Measurements from ENCODE around the gene AMFR.
"Not testable (repeated sequence)": the region's sequence is repeated elsewhere in the genome, so short reads cannot be mapped to it uniquely, and the experiment has no call there.

Gene AMFR

DNA sequence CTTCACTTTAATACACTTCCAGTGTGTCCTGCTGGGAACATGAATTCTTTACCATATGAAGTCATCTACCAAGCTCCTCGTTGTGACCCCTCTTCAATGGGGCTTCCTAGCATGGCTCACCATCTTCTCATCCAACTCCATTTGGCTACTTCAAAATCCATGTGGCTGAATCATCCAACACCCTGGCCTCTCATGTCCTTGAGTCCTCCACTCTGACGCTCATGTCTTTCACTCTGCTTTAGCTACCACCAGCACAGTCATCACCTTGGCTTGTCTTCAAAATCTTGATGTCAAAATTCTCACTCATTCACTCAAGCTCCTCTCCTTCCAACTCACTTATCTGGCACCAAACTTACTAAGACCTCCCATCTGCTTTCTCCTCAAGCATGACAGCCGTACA lies 35.8 kb downstream of the AMFR start:
- DNase-seq (ENCODE audit: low read depth in 1 of 2, low spot score in 1 of 2) = no peak

DNA sequence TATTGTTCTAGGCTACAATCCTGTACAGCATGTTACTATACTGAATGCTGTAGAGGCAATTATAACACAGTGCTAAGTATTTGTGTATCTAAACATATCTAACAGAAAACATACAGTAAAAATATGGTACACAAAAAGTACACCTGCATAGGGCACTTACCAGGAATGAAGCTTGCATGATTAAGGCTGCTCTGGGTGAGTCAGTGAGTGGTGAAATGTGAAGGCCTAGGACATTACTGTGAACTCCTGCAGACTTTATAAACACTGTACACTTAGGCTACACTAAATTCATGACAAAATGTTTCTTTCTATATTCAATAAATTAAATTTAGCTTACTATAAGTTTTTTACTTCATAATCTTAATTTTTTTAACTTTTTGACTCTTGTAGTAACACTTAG lies 37.1 kb downstream of the AMFR start:
- no peak for DNase-seq (ENCODE audit: low read depth in 1 of 2, low spot score in 1 of 2)

DNA sequence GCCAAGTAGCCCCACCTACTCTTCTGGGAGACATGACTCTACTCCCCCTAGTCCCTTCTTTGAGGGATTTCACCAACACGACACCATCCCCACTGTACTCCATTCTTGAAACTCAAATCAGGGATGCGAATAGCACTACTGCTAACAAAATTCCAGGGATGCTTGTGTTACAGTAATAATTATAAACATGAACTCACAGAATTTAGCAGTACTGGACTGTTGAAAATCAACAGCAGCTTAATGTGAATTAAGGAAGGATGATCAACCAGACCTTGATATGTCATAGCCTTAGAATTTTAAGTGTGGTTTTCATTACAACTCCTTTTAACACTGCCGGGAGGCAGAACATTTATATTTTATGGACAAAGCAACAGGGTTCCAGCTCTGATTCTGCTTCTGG lies 37.9 kb downstream of the AMFR start:
- no peak for DNase-seq (ENCODE audit: low read depth in 1 of 2, low spot score in 1 of 2)

DNA sequence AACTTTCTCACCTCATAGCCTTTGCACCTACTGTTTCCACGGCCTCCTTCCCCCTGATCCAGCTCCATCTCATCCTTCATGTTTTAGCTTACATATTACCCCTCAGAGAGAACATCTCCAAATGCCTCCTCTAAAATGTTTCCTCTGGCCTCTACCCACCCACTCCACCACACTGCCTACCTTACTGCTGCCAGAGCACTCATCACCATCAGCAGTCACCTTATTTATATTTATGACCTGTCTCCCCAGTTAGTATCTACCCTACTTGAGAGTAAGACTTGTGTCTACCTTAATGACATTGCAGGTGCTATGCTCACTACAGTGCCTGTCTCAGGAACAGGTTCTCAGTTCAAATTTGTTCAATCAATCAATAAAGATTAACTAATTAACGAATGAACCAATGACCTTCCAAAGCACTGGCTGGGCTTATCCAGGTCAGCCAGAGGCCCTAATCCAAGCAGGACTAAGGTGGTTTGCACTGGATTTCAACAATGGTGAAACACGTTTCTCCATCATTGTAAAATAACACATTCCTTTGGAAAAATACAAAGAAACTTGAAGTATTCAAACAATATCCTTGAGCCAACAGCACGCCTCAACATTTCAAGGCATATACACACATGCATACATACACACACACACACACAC lies 41.1 kb downstream of the AMFR start:
- DNase-seq (ENCODE audit: low read depth in 1 of 2, low spot score in 1 of 2) = no peak

DNA sequence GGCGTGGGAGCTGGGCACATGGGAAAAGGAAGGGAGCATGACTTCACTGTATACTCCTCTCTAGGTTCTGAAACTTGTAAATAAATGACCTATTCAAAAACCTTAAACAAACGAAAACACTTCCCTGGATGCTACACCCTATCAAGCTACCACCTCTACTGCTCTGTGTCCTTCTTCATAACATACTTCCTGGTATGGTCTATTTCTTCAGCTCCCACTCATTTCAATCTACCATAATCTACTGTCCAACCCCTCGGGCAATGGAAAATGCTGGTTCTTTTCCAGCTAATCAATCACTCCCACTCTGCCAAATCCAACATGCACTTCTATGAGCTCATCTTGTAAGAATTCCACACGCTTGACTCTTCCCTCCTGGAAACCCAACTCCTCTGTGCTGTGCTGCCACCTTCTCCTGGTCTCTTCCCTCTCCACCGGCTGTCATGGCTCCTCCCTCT lies 42.4 kb downstream of the AMFR start:
- DNase-seq (ENCODE audit: low read depth in 1 of 2, low spot score in 1 of 2) = no peak

DNA sequence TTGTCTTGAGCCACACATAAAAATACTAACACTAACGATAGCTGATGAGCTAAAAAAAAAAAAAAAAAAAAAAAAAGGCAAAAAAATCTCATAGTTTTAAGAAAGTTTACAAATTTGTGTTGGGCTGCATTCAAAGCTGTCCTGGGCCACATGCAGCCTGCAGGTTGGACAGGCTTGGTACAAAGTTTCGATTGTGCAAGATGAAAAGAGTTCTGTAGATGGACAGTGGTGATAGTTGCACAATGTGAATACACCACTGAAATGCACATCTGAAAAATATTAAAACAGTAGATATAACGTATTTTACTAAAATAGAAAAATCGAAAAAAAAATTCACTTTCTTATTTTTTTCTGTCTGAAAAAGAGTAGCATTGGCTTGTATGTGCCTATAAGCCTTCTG lies 42.9 kb downstream of the AMFR start:
- no peak for DNase-seq (ENCODE audit: low read depth in 1 of 2, low spot score in 1 of 2)

DNA sequence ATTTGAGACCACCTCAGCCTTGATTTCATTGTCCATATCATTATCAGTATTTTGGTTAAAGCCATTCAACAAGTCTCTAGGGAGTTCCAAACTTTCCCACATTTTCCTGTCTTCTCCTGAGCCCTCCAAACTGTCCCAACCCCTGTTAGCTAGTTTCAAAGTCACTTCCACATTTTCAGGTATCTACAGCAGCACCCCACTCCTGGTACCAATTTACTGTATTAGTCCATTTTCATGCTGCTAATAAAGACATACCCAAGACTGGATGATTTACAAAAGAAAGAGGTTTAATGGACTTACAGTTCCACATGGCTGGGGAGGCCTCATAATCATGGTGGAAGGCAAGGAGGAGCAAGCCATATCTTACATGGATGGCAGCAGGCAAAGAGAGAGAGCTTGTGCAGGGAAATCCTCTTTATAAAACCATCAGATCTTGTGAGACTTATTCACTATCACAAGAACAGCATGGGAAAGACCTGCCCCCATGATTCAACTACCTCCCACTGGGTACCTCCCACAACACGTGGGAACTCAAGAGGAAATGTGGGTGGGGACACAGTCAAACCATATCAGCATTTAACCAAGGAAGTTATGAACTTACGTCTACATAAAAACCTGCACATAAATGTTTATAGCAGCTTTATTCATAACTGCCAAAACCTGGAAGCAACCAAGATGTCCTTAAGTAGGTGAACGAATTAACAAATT lies 44.4 kb downstream of the AMFR start:
- not testable (repeated sequence) for DNase-seq (ENCODE audit: low read depth in 1 of 2, low spot score in 1 of 2)

DNA sequence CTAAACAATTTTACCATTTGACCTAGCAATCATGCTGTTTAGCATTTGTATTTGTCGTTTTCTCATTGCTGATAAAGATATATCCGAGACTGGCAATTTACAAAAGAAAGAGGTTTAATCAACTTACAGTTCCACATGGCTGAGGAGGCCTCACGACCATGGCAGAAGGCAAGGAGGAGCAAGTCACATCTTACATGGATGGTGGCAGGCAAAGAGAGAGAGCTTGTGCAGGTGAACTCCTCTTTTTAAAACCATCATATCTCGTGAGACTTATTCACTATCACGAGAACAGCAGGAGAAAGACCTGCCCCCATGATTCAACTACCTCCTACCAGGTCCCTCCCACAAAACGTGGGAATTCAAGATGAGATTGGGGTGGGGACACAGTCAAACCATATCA lies 46.3 kb downstream of the AMFR start:
- DNase-seq (ENCODE audit: low read depth in 1 of 2, low spot score in 1 of 2) = not testable (repeated sequence)

DNA sequence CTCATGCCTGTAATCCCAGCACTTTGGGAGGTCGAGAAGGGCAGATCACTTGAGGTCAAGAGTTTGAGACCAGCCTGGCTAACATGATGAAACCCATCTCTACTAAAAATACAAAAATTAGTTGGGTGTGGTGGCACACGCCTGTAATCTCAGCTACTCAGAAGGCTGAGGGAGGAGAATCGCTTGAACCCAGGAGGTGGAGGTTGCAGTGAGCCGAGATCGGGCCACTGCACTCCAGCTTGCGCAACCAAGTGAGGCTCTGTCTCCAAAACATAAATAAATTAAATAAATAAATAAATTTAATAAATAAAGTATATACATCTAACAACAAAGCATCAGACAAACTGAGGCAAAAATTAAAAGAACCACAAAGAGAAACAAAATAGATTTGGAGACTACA lies 49.6 kb downstream of the AMFR start:
- not testable (repeated sequence) for DNase-seq (ENCODE audit: low read depth in 1 of 2, low spot score in 1 of 2)

DNA sequence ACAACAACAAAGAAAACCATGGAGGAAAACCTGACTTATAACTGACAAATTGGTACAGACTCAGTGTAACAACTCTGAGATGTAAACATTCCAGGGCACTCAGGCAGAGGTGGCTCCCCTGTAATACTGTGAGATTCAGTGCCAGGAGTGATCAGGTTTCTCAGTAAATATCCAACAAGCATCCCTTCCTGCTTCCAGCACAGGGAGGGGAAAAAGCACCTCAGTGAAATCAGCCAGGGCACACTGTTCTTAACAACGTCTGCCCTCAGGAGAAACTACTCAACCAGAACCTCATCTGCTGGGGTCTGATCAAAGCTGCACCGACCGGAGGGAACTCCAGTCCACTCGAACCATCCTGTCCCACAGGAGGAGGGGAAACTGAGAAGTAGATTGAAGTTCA lies 52.3 kb downstream of the AMFR start:
- DNase-seq (ENCODE audit: low read depth in 1 of 2, low spot score in 1 of 2) = no peak

DNA sequence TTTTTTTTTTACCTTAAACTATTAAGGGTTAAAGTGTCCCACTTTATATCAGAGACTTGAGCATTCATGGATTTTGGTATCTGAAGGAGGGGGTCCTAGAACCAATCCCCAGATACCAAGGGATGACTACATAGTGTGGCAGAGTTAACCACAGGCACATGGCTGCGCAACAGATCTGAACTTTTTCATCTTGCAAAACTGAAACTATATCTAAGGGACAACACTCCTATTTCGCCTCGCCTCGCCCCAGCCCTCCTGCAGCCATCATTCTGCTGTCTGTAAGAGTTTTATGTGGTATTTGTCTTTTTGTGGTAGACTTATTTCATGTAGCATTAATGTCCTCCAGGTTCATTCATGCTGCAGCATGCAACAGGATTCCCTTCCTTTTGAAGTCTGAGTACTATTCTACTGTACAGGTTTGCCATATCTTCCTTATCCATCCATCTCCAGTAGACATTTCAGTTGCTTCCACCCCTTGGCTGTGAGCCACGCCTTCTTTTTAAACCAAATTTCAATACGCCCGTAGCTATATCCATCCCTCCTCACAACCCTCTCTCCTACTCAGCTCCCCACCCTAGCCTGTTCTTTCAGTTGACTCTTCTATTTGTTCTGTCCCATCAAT lies 53.2 kb downstream of the AMFR start:
- no peak for DNase-seq (ENCODE audit: low read depth in 1 of 2, low spot score in 1 of 2)

DNA sequence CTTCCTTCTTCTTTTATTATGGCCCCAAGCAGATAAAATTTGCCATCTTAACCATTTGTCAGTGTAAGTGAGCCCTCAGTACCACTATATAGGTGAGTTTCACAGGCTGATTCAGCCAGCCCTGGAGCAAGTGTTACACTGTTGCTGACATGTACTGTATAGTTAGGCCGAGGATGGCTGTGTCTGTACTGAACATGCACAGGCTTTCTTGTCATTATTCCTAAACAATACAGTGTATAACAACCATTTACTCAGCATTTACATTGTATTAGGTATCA lies 53.7 kb downstream of the AMFR start:
- DNase-seq (ENCODE audit: low read depth in 1 of 2, low spot score in 1 of 2) = no peak

DNA sequence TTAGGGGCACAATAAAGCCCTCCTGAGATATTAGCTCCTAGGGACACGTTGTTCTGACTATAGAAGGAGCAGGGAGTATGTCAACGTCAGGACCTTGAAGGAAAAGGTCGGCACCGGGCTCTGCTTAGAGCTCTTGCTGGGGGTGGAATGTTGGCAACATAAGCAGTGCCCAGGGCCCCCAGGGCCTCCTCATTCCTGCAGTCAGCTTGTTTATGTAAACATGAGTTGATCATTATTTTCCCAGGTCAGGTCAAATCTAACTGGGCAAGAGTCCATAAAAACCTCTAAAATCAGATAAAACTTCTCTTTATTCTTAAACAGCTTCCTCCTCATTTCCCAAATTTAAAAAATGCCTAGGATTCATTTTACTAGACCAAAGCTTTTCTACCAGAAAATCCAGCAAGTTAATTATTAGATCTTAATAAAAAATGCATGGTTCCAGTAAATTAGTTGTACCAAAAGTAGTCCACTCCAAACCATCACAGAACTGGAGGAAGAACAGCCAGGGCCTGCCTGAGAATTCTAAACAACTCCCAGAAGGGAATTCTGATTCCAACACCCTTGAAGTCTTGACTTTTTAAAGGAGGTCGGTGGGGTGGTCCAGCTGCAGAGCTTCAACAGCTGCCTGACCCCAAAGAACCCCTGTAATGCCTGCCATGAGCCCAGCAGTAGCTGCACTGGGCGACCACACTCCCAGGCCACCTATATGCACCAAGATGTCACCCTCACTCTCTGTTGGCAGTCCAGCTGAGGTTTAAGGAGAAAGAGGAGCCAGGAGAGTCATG lies 54.3 kb downstream of the AMFR start:
- no peak for DNase-seq (ENCODE audit: low read depth in 1 of 2, low spot score in 1 of 2)

DNA sequence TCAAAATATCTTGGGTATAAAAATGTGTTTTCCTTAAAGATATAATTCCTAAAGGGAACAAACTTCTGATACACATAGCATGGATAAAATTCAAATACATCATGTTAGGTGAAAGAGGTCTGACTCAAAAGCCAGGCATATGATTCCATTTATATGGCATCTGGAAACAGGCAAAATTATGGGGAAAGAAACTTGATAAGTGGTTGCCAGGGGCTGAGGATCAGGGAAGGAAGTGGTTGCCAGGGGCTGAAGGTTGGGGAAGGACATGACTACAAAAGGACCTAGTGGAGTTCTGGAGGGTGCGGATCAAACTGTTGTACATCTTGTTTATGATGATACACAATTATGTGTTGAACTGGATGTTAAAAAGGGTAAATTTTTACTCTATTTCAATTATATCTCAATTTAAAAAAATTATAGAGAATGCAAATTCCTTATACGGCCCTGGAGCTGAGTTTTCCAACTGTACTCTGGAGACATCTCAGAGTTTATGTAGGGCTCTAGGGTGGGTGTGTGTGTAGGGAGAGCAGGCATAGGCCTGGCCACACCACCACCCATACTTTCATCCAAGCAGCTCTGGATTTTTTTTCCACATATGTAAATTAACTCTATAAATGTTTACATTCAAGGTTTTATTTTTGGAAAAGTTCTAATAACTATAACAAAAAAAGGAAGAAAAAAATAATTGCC lies 55.0 kb downstream of the AMFR start:
- no peak for DNase-seq (ENCODE audit: low read depth in 1 of 2, low spot score in 1 of 2)

DNA sequence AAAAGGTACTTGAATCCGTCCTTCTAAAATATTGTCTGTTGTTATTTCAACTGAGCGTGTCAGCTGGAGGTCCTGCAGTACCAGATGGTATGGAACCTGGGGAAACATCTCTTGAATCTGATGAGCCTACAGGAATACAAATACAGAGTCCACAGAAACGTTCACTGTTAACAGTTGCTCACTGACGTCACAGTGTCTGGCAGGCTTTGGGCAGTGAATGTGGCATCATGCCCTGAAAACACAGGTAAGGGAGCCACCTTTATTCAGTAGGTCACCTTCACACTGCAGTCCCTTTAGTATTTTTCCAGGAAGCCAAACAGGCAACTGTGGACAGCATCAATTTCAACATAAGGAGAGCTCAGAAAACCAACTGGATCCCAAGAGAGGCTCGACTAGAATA lies 56.1 kb downstream of the AMFR start:
- no peak for DNase-seq (ENCODE audit: low read depth in 1 of 2, low spot score in 1 of 2)

DNA sequence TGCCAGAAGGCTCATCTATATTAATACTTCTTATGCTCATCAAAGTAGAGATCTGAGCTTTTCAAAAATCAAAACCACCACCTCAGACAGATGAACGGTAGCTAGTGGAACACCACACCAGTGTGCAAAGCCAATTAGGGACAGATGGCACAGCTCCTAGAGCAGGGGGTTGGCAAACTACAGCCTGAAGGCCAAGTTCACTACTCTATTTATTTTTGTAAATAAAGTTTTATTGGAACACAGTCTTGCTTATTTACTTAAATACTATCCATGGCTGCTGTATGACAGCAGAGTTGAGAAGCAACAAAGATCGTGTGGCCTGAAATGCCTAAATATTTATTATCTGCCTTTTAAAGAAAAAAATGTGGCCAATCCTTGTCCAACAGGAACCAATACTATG lies 56.8 kb downstream of the AMFR start:
- no peak for DNase-seq (ENCODE audit: low read depth in 1 of 2, low spot score in 1 of 2)

DNA sequence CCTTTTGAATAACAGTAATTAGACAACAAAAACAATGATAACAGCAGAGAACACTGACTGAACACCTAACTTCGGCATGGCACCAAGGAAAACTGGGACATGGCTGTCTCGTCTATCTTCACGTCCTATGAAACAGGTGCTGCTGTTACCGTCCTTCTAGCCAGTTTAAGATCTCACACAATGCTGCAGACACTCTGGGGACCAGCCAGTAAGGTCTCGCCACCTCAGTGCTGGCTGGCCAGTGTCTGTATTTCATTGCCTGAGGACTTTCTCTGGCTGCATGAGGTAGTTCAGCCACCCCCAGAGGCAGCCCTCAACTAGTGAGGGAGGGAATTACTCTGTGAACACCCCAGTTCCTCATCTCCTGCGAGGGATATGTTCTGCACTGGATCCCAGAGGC lies 57.6 kb downstream of the AMFR start:
- no peak for DNase-seq (ENCODE audit: low read depth in 1 of 2, low spot score in 1 of 2)

DNA sequence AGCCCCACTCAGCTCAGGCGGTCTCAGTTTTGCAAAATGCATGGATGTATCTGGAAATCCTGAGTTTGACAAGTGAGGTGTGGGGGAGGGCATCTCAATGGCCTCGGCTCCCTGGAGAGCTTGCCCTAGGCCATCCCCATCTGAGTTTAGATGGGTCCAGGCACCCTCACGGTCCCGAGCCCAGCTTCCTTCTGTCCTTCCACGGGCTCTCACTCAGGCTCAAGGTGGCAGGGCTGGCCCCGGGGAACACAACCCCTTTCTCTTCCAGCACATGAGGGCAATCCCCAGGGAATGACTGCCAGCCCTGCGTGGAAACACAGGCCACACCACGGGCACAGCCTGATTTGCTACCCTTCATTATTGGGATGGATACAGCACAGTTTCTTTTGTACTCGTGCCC lies 58.4 kb downstream of the AMFR start:
- no peak for DNase-seq (ENCODE audit: low read depth in 1 of 2, low spot score in 1 of 2)

DNA sequence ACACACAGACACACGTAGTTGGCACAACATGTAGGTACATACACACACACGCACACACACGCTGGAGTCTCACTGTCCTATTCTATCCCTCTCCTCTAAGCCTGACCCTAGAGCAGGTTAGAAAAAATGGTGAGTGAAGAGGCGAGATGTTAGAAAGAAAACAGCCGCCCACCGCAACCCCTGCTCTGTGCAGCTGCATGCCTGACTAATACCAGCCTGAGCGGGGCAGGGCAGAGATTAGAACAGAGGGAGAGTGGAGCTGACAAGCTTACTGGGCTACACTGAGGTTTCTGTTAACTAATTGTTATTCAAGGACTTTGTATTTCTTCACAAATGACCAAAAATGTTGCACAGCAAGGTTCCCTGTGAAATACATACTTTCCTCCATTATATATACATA lies 59.8 kb downstream of the AMFR start:
- DNase-seq (ENCODE audit: low read depth in 1 of 2, low spot score in 1 of 2) = no peak

DNA sequence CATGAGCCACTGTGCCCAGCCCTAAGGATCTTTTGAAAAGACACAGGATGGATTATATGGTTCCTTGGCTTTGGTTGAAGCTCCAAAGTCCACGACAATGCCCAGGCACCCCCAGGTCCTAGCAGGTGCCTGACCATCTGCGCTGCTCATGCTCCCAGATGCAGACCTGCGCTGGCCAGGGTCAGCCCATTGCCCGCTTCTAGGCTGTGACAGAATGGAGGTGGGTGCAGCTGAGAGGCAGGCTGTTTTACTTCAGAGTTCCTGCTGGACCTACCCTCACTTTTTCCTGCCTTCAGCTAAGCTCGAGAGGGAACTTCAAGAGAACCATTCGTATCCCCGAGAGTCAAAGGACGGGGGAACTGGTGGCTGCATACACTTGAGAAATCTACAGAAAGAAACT lies 60.5 kb downstream of the AMFR start:
- no peak for DNase-seq (ENCODE audit: low read depth in 1 of 2, low spot score in 1 of 2)

DNA sequence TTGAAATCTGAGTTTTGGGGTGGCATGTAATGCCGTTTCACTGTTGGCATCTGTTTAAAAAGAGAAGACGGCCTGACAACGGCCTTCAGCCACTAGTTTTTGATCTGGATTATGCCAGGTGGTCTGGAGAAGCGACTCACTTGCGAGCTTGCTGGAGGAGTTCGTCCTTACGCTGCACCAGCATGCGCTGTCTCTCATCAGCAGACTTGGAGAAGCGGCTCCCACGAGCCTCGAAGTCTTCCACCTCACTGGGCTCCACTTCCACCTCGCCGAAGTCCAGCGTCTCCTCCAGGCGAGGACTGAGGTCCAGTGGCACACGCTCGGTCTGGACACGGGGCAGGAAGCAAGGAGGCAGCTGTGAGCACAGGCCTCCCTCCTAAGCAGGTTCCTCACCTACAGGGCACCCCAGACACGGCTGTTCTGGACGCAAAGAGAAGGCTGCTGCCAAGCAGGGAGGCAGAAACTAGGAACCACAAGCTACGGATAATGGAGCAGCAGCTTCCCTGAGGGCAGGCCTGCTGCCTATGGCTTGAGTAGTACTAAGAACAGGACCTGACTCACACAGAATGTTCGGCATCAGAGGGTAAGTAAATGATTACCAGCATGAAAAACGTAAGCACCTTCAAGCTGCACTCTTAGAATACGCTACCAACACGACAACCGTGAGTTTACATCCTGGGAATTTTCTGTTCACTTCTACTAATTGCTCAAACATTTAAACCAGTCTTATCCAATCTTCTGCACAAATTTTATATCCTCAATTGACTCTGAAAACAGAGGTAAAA lies 61.4 kb downstream of the AMFR start:
- DNase-seq (ENCODE audit: low read depth in 1 of 2, low spot score in 1 of 2) = no peak
